Spleen (tissue), 7 donors: ENCODE data around the gene AGFG2.

ENCODE experiments used
- POLR2A ChIP-seq, 3 donors: fragments of 450-650 bp; IDR thresholded peaks; one replicate each; pipeline ENCODE4 v1.5.1; 2017; ENCODE audit warnings: antibody characterized with exemption in 3 of 3, mild to moderate bottlenecking in 1 of 3
- TF ChIP-seq, protein P1 (sequence below), 11 experiments: fragments of 200-600 bp in 7 of 11; fragments of 450-650 bp in 4 of 11; sonication (generic) in 4 of 11; IDR thresholded peaks in 8 of 11; conservative IDR thresholded peaks in 3 of 11; 1 replicate in 7 of 11; 2 replicates in 4 of 11; pipeline versions ENCODE4 v1.4.0 to v1.8.0; 2016 to 2021; ENCODE audit warnings: antibody characterized with exemption in 11 of 11, inconsistent platforms in 4 of 11, mild to moderate bottlenecking in 1 of 11
- donor health status: DM: no; HTN: no; CAD: no; lungs with moderate emphysema.
- donor health status: DM: no; HTN: no; CAD: no.
- donor health status: DM: no; HTN: no; CAD: no.

DNA sequence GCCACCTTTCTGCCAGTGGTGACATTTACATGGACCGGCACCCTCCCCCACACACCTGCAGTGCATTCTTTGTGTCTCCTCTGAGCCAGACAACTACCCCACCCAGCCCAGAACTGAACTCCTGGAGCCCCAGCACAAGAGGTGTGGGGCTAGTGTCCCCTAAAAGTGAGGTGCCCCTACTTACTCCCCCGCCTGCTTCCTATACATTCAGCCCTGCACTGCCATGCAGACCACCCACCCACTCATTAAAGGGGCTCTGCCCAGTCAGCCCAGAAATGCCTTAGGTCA lies 32.8 kb downstream of the AGFG2 start:
- TF ChIP-seq, protein P1, sequence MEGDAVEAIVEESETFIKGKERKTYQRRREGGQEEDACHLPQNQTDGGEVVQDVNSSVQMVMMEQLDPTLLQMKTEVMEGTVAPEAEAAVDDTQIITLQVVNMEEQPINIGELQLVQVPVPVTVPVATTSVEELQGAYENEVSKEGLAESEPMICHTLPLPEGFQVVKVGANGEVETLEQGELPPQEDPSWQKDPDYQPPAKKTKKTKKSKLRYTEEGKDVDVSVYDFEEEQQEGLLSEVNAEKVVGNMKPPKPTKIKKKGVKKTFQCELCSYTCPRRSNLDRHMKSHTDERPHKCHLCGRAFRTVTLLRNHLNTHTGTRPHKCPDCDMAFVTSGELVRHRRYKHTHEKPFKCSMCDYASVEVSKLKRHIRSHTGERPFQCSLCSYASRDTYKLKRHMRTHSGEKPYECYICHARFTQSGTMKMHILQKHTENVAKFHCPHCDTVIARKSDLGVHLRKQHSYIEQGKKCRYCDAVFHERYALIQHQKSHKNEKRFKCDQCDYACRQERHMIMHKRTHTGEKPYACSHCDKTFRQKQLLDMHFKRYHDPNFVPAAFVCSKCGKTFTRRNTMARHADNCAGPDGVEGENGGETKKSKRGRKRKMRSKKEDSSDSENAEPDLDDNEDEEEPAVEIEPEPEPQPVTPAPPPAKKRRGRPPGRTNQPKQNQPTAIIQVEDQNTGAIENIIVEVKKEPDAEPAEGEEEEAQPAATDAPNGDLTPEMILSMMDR (IDR thresholded peaks at IDR 0.05 in 8 of 11, conservative IDR thresholded peaks at IDR 0.05 in 3 of 11): no peak
- TF ChIP-seq POLR2A (IDR thresholded peaks at IDR 0.05): no peak
